ENCODE data around the gene OCSTAMP. TPM values are rescaled to one million over a fixed set of nuclear protein-coding genes. Genes with fewer than 3 reads are reported as not detected.

The OCSTAMP gene, protein sequence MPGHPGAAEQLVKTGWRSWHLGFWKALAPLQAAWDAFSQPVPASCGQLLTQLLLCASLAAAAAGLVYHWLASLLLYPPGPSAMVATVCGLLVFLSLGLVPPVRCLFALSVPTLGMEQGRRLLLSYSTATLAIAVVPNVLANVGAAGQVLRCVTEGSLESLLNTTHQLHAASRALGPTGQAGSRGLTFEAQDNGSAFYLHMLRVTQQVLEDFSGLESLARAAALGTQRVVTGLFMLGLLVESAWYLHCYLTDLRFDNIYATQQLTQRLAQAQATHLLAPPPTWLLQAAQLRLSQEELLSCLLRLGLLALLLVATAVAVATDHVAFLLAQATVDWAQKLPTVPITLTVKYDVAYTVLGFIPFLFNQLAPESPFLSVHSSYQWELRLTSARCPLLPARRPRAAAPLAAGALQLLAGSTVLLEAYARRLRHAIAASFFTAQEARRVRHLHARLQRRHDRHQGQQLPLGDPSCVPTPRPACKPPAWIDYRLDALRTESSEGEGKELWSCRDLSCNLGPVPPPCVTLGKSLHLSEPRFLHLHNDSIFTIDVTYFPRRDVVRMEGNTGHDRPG
- total RNA-seq, result not detected

DNA sequence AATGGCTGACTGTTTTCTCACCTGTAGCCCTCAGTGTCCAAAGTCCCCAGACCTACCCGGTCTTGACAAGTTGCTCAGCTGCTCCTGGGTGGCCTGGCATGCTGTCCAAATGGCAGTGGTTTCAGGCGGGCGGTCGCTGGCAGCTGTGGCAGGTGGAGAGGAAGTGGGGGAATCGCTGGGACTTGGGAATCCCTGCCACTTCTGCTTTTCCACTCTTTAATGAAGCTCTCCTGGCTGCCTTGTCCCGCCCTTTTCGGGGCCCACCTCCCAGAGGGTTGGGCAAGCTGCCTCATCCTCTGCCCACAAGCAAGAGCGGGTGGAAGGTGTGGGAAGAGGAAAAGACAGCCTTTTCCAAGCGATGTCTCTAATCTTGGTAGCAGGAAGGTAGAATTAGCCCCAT lies at the start of gene OCSTAMP:
Gene OCSTAMP, minus strand, starts transcription at position 194 of the 400 bp plus-strand sequence. Its CDS starts 94 bp downstream, at position 100.
- Histone ChIP-seq H3K9me3 (no peaks in the 10 kb centered on the region), H3K27me3 (no peaks in the 10 kb centered on the region), H3K4me3 (no peak within 1 kb of the TSS), H3K27ac (no peak within 1 kb of the TSS), H3K36me3 (no peaks in the 10 kb centered on the region), H3K4me1 (no peaks in the 10 kb centered on the region)
- TF ChIP-seq, protein P1, sequence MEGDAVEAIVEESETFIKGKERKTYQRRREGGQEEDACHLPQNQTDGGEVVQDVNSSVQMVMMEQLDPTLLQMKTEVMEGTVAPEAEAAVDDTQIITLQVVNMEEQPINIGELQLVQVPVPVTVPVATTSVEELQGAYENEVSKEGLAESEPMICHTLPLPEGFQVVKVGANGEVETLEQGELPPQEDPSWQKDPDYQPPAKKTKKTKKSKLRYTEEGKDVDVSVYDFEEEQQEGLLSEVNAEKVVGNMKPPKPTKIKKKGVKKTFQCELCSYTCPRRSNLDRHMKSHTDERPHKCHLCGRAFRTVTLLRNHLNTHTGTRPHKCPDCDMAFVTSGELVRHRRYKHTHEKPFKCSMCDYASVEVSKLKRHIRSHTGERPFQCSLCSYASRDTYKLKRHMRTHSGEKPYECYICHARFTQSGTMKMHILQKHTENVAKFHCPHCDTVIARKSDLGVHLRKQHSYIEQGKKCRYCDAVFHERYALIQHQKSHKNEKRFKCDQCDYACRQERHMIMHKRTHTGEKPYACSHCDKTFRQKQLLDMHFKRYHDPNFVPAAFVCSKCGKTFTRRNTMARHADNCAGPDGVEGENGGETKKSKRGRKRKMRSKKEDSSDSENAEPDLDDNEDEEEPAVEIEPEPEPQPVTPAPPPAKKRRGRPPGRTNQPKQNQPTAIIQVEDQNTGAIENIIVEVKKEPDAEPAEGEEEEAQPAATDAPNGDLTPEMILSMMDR (IDR thresholded peaks at IDR 0.05), result no peak
- TF ChIP-seq POLR2A (IDR thresholded peaks at IDR 0.05), result no peak
- DNase-seq, result no peak

DNA sequence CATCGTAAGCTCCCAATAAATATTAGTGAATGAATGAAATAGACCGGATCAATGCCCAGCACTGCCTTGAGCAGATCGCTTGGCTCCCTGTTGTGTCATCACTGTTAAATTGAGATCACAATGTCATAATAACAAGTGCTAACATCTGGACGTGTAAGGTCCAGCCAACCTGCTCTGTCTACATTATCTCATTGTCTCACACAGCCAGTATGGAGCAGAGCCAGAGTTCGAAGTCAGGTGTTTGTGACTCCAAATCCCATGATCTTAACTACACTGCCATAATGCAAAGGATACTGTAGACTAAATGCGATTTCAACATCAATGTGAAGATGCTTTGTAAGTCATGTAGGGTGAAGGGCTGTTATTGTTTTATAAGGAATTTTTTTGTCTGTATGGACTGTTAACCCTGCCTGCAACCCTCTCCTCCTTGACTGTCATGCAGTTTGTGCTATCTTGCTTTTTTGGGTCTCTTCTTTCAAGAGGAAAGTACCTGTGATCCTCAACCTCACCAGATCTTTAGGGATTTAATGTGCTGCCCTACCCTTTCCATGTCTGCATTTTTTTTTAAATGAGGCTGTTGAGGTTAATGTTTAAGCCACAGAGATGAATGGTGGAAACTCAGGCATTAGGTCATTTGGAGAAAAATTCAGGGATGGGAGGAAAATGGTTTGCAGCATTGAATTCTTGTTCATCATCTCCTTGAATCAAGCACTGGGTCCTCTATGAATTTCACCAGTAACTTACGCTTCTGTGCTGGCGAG lies 49.0 kb upstream of the OCSTAMP start:
- no peak overlapping the region for H3K27ac ChIP-seq

DNA sequence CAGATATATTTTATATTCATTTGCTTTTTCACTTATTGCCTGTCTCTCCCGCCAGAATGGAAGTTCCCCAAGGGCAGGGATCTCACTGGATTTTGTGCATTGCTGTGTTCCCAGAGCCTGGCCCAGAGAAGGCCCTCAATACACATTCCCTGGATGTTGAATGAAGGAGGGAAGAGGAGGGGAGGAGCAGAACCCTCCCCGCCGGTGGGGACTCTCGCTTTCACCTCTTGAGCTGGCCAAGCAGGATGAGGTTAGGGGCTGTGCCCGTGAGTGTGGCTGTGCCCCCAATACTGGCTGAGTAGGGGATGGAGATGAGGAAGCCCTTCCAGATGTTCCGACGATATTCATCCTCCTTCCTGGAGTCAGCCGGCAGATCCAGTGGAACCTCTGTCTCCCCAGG lies 45.5 kb upstream of the OCSTAMP start:
- H3K9me3 ChIP-seq, result no peaks in the 10 kb centered on the region
- no peak overlapping the region for H3K4me3 ChIP-seq
- no peak overlapping the region for H3K27ac ChIP-seq
- DNase-seq, result no peak
- H3K27me3 ChIP-seq, result no peaks in the 10 kb centered on the region
- no peaks in the 10 kb centered on the region for H3K36me3 ChIP-seq
- TF ChIP-seq, protein P1 (IDR thresholded peaks at IDR 0.05), result no peak
- no peak for TF ChIP-seq POLR2A (IDR thresholded peaks at IDR 0.05)
- no peaks in the 10 kb centered on the region for H3K4me1 ChIP-seq

More for the DNA sequence above, 49.0 kb upstream of the OCSTAMP start:
- no peak for TF ChIP-seq POLR2A (IDR thresholded peaks at IDR 0.05)
- TF ChIP-seq, protein P1 (IDR thresholded peaks at IDR 0.05), result no peak
- DNase-seq, result no peak
- H3K4me3 ChIP-seq, result no peak overlapping the region
- no peaks in the 10 kb centered on the region for H3K27me3 ChIP-seq
- H3K36me3 ChIP-seq, result no peaks in the 10 kb centered on the region
- no peaks in the 10 kb centered on the region for H3K9me3 ChIP-seq
- no peaks in the 10 kb centered on the region for H3K4me1 ChIP-seq

DNA sequence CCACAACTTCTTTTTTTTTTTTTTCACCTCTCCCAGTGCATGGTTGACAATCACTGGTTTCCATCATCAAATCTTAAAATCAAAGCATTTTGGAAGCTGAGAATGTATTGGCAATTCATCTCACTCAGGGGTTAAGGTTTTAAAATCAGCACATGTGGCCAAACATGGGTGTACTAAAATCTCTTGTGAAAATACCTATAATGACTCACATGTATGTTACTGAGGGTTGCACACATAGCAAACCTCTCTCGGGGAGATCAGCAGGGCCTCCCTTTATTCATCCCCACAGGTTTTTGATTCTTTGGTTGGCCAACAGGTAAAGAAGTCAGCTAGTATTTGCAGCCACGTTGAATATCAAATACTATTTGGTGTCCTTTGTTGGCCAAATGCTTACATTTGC lies 44.3 kb upstream of the OCSTAMP start:
- Histone ChIP-seq H3K27me3 (no peaks in the 10 kb centered on the region), H3K4me1 (no peaks in the 10 kb centered on the region), H3K9me3 (no peaks in the 10 kb centered on the region), H3K4me3 (no peak overlapping the region), H3K27ac (no peak overlapping the region), H3K36me3 (no peaks in the 10 kb centered on the region)
- no peak for TF ChIP-seq POLR2A (IDR thresholded peaks at IDR 0.05)
- TF ChIP-seq, protein P1 (IDR thresholded peaks at IDR 0.05), result no peak
- DNase-seq, result no peak

DNA sequence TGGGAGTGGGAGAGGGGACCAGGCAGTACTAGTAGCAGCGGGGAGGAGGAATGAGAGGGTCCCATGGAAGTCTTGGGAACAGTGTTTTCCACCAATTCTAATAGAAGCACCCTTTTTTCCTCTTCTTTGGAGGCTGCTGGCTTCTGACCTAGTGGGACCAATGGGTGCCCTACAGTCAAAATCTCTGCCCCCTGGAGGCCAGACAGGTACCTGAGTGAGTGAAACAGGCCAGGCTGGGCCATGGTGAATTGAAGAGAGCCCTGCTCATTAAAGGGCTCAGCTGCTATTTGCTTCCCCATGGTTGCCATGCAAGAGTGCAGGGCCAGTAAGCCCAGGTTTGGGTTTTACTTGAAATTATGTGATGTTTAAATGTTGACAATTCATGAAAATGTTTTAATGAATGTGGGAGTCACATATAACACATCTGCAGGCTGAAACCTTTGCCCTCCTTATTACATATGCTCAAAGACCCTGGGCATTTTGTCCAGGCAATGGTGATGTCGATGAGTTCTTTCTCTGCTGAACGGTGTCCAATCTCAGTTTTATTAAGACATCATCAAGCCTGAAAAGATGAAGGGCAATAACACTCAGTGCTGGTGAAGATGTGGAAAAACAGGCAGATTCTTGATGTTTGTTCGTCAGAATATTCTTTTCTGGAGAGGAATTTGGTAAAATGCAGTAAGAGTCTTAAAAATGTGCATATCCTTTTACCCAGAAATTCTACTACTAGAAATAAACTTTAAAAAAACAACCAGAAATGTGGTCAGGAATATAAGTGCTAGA lies 42.3 kb upstream of the OCSTAMP start:
- H3K27ac ChIP-seq, result no peak overlapping the region
- no peak for TF ChIP-seq POLR2A (IDR thresholded peaks at IDR 0.05)
- TF ChIP-seq, protein P1 (IDR thresholded peaks at IDR 0.05), result no peak

More for the DNA sequence above, 42.3 kb upstream of the OCSTAMP start:
- H3K4me1 ChIP-seq, result no peaks in the 10 kb centered on the region
- H3K4me3 ChIP-seq, result no peak overlapping the region
- H3K27me3 ChIP-seq, result no peaks in the 10 kb centered on the region
- H3K9me3 ChIP-seq, result no peaks in the 10 kb centered on the region
- DNase-seq, result no peak
- H3K36me3 ChIP-seq, result no peaks in the 10 kb centered on the region
